ENCODE measurements around the gene KRTAP10-2.

DNA sequence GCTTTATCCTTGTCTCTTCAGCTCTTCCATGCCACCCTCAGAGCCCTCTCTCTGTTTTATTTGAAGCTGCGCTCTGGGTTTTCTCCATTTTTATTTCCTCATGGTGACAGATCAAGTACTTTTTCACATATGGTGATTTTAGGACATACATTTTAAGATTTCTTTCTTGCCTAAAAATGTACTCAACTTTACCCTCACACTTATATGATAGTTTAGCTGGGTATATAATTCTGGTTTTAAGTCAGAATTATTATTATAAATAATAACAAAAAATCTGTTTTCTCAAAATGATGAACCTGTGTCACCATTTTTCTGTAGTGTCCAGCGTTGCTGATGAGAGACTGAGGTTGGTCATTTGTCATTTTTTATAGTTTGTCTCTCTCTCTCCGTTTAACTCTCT, 29.9 kb upstream of the KRTAP10-2 start:
- no peak for TF ChIP-seq EZH2 (IDR thresholded peaks at IDR 0.05; ENCODE audit: insufficient read depth, poor library complexity, severe bottlenecking)
- no peak for TF ChIP-seq EZH2phosphoT487 (IDR thresholded peaks at IDR 0.05; ENCODE audit: insufficient read depth, low read depth)

Data from GM23248 (cell line).